Rectal smooth muscle tissue (tissue), 1 donor: ENCODE measurements around the gene GATB.

Experiments
- H3K27ac ChIP-seq: one replicate; pipeline ENCODE4 v1.7.0; 2013; ENCODE audit warnings: low read depth, low read length, inconsistent platforms
- H3K27me3 ChIP-seq: one replicate; pipeline ENCODE4 v1.7.0; 2013; ENCODE audit warnings: low read length; ENCODE audit not compliant: control insufficient read depth, insufficient read depth
- H3K36me3 ChIP-seq: one replicate; pipeline ENCODE4 v1.7.0; 2013; ENCODE audit warnings: low read length; ENCODE audit not compliant: control insufficient read depth, insufficient read depth
- H3K4me1 ChIP-seq: one replicate; pipeline ENCODE4 v1.7.0; 2013; ENCODE audit warnings: low read length; ENCODE audit not compliant: control insufficient read depth, insufficient read depth
- H3K4me3 ChIP-seq: one replicate; pipeline ENCODE4 v1.7.0; 2013; ENCODE audit warnings: low read length
- H3K9ac ChIP-seq: one replicate; pipeline ENCODE4 v1.7.0; 2013; ENCODE audit warnings: low read length

The GATB gene

GRCh38 chr4:151660676-151661075 lies 100.1 kb downstream of the GATB start:
- no peaks in the 10 kb centered on the region for H3K36me3 ChIP-seq
- no peak overlapping the region for H3K27ac ChIP-seq
- H3K27me3 ChIP-seq, result no peaks in the 10 kb centered on the region

GRCh38 chr4:151659601-151660364 lies 101.0 kb downstream of the GATB start:
- Histone ChIP-seq H3K4me1 (peaks cover 13% of the 10 kb centered on the region), H3K36me3 (no peaks in the 10 kb centered on the region), H3K27me3 (no peaks in the 10 kb centered on the region), H3K9ac (no peak overlapping the region), H3K27ac (peak overlapping the region; percentile 78), H3K4me3 (no peak overlapping the region)

More at GRCh38 chr4:151660676-151661075, 100.1 kb downstream of the GATB start:
- Histone ChIP-seq H3K4me3 (no peak overlapping the region), H3K4me1 (peaks cover 13% of the 10 kb centered on the region), H3K9ac (no peak overlapping the region)

- H3K4me3 ChIP-seq, result no peak overlapping the region
- peaks cover 13% of the 10 kb centered on the region for H3K4me1 ChIP-seq
- no peaks in the 10 kb centered on the region for H3K36me3 ChIP-seq
- peak overlapping the region; percentile 78 for H3K27ac ChIP-seq
- H3K27me3 ChIP-seq, result no peaks in the 10 kb centered on the region
- no peak overlapping the region for H3K9ac ChIP-seq
These were observed 101.7 kb downstream of the GATB start for GRCh38 chr4:151658959-151659600.

- Histone ChIP-seq H3K4me3 (no peak overlapping the region), H3K27ac (no peak overlapping the region), H3K36me3 (no peaks in the 10 kb centered on the region), H3K4me1 (peaks cover 13% of the 10 kb centered on the region), H3K9ac (no peak overlapping the region), H3K27me3 (no peaks in the 10 kb centered on the region)
These were observed 102.9 kb downstream of the GATB start for GRCh38 chr4:151657896-151658295.

DNA sequence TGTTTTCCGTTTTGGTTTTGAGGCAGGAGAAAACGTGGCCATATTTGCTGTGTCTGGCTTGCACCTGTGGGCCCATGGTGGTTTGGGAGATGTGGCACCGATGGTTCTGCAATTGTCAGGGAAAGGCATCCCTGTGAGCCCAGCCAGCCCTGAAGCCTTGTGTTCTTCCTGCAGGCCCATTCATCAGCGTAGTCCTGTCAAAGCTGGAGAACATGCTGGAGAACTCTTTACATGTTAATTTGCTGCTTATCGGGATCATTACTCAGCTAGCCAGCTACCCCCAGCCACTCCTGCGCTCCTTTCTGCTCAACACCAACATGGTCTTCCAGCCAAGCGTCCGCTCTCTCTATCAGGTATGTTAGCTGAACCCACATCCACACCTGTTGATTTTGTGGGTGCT lies 104.7 kb downstream of the GATB start:
- Histone ChIP-seq H3K27me3 (no peaks in the 10 kb centered on the region), H3K9ac (no peak overlapping the region), H3K4me3 (no peak overlapping the region), H3K27ac (no peak overlapping the region), H3K36me3 (no peaks in the 10 kb centered on the region), H3K4me1 (peaks cover 13% of the 10 kb centered on the region)

GRCh38 chr4:151653548-151653918 lies 107.3 kb downstream of the GATB start:
- Histone ChIP-seq H3K27ac (no peak overlapping the region), H3K36me3 (no peaks in the 10 kb centered on the region), H3K9ac (no peak overlapping the region), H3K4me1 (no peaks in the 10 kb centered on the region), H3K27me3 (no peaks in the 10 kb centered on the region), H3K4me3 (no peak overlapping the region)

DNA sequence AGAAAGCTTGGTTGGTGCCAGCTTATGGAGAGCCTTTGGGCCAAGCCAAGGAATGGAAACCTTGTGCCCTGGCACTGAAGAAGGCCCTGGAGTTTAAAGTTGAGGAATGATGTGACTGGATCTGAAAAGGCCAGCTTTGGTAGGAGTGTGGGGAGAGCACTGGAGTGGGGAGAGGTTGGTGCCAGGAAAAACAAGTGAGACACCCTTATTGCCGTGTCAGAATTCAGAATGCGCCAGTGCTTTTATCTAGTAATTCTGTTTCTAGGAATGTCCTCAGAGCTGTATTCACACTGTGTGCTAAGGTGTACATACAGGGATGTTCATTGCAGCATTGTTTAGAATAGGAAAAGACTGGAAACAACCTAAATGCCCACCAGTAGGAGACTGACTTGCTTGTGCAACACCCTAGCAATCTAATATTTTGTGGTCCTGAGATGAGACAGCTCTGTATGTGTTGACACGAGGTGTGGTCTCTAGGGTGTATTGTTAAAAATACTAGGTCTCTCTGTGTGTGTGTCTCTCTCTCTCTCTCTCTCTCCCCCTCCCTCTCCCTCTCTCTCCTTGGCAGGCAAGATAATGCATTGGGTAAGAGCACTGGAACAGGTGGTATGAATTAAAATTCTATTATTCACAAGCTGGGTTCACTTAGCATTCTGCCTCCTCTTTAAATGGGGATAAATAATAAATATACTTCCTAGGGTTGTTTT lies 107.8 kb downstream of the GATB start:
- Histone ChIP-seq H3K27me3 (no peaks in the 10 kb centered on the region), H3K9ac (no peak overlapping the region), H3K36me3 (no peaks in the 10 kb centered on the region), H3K4me3 (no peak overlapping the region), H3K4me1 (no peaks in the 10 kb centered on the region), H3K27ac (no peak overlapping the region)

DNA sequence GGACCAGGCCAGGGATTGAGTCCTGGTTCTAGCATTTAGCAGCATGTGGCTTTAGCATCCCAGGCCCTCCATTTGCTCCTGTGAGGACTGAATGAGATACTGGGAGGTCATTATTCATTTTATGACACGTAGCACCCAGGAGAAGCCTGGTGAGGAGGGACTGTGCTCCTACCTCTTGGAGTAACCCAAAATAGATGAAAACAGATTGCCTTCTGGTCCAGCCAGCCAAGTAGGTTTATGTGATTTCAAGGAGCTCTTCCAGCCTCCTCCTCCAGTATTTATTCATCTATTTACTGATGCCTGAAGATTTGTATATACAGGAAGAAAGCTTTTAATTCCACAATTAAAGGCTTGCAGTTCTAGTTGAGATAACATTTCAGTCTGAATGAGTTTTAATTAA lies 109.3 kb downstream of the GATB start:
- Histone ChIP-seq H3K9ac (no peak overlapping the region), H3K27ac (no peak overlapping the region), H3K36me3 (no peaks in the 10 kb centered on the region), H3K4me3 (no peak overlapping the region), H3K27me3 (no peaks in the 10 kb centered on the region), H3K4me1 (no peaks in the 10 kb centered on the region)

- Histone ChIP-seq H3K4me3 (no peak overlapping the region), H3K36me3 (no peaks in the 10 kb centered on the region), H3K27me3 (peaks cover 2% of the 10 kb centered on the region)
These were observed 111.3 kb downstream of the GATB start for GRCh38 chr4:151649479-151649878.

GRCh38 chr4:151646322-151646721 lies 114.5 kb downstream of the GATB start:
- no peak overlapping the region for H3K27ac ChIP-seq
- H3K36me3 ChIP-seq, result no peaks in the 10 kb centered on the region
- H3K4me3 ChIP-seq, result no peak overlapping the region
- peaks cover 2% of the 10 kb centered on the region for H3K27me3 ChIP-seq
- no peak overlapping the region for H3K9ac ChIP-seq
- H3K4me1 ChIP-seq, result no peaks in the 10 kb centered on the region

More at GRCh38 chr4:151649479-151649878, 111.3 kb downstream of the GATB start:
- Histone ChIP-seq H3K27ac (no peak overlapping the region), H3K9ac (no peak overlapping the region), H3K4me1 (no peaks in the 10 kb centered on the region)

DNA sequence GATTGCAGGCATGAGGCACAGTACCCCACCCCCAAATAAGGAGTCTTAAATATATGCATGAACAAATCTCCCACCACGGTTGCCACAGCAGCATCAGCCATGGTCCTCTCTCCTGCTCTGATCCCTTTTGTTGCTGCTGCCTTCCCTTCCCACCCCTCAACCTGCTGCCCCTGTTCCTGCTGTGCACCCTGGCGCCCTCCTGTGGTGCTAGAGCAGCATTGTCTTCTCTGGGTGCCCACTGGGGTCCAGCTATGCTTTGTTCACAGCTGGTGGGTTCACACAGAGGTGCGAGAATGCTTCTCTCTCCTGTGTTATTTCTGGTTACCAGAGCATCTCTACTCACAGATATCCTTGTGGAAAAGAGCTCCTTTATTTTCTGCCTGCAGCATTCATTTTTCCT lies 116.2 kb downstream of the GATB start:
- H3K27ac ChIP-seq, result no peak overlapping the region
- H3K27me3 ChIP-seq, result peaks cover 2% of the 10 kb centered on the region
- H3K36me3 ChIP-seq, result no peaks in the 10 kb centered on the region
- no peak overlapping the region for H3K9ac ChIP-seq
- H3K4me3 ChIP-seq, result no peak overlapping the region
- no peaks in the 10 kb centered on the region for H3K4me1 ChIP-seq

DNA sequence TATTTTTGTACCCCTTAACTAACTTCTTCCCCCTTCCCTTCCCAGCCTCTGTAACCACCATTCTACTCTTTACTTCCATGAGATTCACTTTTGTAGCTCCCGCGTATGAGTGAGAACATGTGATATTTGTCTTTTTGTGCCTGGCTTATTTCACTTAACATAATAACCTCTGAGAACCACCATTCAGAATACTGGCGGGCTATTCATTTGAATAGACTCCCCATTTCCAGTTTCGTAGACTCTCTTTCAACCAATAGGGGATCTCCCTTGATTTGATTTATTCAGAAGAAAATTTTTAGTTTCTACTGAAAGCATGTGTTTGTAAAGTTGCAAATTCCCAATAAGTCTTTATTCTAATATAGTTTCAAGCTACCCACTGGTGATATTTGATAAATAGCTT lies 117.2 kb downstream of the GATB start:
- Histone ChIP-seq H3K4me3 (no peak overlapping the region), H3K36me3 (no peaks in the 10 kb centered on the region), H3K27me3 (peaks cover 2% of the 10 kb centered on the region), H3K27ac (no peak overlapping the region), H3K4me1 (no peaks in the 10 kb centered on the region), H3K9ac (no peak overlapping the region)
